RPMI8226 (cell line): ENCODE results near the gene IP6K2.

Experiments
- DNase-seq: peaks from one replicate; pipeline ENCODE4 v3.0.0-alpha.2; 2015

IP6K2 gene

GRCh38 chr3:48688032-48688736 is 28.8 kb downstream of the IP6K2 start:
- DNase-seq, result no peak

DNA sequence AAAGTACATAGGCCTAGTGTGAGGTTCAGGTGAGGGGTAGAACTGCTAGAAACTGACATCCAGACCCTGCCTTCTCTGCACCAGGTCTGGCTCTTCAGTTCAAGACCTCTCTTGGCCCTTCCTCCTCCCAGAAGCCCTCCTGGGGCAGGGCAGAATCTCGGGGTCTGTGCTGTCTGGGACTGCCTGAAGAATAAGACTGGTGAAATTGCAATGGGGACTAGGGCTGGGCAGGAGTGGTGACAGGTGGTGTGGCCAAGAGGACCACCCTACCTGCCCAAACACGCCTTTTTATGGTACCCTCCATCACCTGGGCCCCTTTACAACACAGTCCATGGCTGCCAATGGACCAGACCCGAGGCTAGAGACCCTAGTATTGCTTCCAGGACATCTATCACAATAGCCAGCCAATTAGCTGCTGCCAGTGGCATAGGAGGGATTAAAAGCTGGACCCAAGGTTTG is 29.8 kb downstream of the IP6K2 start:
- no peak for DNase-seq

- no peak for DNase-seq
Measured at GRCh38 chr3:48686538-48687219, 30.3 kb downstream of the IP6K2 start.

- peak; percentile 94 for DNase-seq
Measured at GRCh38 chr3:48685603-48686511, 31.2 kb downstream of the IP6K2 start, which contains the start of gene NCKIPSD. NCKIPSD (minus strand) TSS chr3:48685915; CDS start chr3:48685807, 108 bp downstream.

- no peak for DNase-seq
Measured at GRCh38 chr3:48685293-48685602, 31.8 kb downstream of the IP6K2 start.

DNA sequence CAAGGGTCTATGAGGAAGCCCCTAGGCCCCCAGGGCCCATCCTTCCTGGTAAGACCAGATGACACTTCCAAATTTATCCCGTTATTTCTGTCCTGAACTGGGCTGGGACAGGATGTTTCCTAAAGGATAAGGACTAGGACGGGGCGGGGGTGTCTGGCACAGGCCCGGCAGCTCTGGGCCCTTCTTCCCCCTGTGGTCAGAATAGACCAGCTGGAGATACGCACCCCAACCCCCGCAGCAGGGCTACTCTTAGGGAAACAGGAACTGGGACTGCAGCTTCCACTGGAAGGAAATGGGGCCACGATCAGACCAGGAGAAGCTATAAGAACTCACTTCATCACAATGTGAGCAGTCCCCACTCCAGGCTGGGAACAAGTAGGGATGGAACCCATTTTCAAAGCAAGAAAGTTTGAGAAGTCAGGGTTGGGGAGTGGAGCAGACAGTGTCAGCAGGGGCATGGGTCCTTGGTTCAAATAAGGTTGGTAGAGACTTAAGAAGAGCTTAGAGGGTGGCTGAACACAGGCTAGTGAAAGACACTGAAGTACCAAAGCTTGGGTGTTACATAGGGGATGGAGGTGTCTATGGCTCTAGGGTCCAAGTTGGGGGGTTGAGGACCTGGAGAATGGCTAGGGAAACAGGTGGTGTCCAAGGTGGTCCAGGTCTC is 32.4 kb downstream of the IP6K2 start:
- DNase-seq, result peak; percentile 40

DNA sequence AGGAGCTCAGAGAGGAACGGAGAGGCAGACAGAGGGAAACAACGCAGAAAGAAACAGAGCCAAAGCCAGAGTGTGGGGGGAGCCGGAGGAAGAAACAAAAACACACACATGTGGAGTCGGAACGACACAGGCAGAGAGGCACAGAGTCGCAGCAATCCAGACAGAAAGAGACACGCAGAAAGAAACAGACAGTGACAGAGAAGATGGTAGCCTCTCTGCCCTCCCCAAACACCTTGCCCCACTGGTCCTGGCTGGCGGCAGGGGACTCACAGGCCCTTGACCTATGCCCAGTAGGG is 33.0 kb downstream of the IP6K2 start:
- DNase-seq, result no peak

DNA sequence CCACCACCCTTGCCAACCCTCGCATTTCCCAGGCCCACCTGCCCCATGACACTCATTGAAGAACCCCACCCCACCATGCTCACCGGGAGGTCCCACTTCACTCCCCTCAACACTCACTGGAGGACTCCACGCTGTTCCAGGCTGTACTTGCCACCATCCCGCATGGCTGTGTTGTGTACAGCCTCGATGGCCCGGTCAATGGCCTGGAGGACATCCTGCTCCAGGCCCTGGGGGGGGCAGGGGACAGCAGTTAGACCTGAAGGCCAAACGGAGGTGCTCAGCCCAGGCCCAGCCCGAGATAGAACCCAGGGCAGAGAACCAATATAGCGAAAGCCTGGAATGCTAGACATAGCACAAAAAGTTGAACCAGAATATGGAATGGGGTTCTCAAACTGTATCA is 34.2 kb downstream of the IP6K2 start:
- no peak for DNase-seq

DNA sequence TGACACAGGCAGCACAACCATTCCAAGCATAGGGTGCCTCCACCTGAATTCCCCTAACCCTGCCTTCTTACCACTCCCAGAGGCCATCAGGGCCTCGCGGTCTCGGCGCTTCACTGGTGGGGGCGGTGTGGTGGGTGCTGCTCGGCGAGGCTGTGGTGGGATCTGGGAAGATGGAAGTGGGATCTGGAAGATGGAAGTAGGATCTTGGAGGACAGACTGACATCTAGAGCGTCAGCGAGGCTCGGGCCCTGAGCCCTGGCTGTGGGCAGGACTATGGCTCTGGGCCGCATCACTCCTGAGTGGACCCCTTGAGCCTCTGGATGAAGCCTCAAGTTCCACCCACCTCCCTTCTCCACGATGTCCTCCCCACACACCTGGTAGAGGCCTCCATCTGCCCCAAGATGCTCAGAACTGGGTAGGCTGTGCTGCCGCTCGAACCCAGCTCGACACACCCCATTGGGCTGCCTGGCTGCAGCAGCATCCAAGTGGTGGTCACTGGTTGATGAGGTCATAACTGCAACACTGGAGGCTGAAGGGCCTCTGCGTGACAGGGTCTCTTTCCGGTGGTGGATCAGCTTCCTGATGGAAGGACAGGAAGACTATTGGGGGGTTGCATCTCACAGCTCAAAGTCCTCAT is 34.9 kb downstream of the IP6K2 start:
- DNase-seq, result no peak

- no peak for DNase-seq
Measured at GRCh38 chr3:48681541-48681880, 35.5 kb downstream of the IP6K2 start.

GRCh38 chr3:48680811-48681540 is 36.0 kb downstream of the IP6K2 start:
- no peak for DNase-seq

DNA sequence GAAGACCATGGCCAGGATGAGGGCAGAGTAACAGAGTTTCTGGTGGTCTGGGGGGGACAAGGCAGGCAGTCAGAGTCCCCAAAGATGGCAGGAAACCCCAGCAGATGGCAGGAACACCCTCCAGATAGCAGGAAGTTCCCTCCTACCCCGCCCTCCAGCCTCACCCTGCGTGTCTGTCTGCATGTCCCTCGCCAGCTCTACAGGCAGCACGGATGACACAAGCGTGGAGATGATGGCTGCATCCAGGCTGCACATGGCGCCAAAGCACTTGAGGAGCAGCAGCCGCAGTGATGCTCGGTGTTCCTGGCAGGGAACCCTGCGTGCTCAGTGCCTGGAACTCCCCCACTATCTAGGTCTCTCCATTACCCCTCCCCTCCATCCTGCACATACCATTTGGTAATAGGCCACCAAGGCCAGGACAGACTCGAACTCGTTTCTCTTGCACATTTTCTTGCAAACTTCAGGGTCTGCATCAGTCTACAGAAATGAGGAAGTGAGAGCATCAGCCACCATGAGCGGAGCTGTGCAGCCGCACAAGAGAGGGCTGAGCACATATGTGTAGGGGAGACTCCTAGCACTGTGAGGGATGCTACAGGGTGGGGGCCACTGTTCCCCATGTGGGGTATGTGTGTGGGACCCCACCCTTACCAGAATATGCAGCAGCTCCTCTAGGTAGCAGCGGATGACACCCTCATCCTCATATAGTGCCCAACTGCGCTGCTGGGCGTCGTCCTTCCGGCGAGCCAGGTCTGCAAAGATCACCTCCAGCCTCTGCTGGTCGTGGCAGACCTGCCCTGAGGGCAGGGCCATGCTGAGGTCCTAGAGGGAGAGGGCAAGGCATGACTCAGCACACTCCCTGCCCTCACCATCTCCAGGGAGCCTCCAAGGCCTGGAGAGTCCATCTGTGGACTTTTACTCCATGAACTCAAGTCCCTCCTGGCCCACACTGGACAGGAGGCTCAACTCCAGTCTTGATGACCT is 37.3 kb downstream of the IP6K2 start:
- DNase-seq, result peak; percentile 51

GRCh38 chr3:48678566-48679380 is 38.2 kb downstream of the IP6K2 start:
- no peak for DNase-seq

DNA sequence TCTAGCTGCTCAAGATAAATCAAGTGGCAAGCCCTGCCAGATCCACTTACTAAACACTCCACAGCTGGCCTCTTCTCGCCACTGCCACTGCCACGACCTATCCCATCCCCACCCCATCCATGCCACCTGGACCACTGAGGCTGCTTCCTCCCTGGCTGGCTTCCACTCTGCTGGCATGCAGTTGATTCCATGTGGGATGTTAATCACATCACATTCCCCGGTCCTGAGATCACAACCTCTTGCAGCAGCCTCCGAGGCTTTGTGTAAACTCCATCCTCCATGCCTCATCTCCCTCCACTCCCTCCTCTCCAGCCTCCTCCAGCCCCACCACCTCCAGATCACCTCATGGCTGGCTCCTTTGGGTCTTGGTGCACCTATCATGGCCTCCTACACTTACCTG is 39.0 kb downstream of the IP6K2 start:
- no peak for DNase-seq

DNA sequence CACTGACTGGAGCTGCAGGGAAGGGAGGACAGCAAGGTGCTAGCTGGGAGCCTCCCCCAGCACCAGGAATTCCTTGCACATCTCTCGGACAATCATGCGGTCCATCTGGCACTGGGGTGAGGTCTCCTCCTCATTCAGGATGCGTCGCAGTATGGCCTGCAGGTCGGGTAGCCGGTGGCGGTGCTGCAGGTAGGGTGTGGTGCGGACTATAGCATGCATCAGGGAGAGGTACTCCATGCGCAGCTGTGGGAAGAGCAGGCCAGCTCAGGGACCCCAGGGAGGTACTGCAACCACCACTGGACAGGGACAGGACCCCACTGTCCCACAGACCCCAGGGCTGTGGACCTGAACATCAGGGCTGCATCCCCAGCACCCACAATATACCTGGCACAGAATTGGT is 42.5 kb downstream of the IP6K2 start:
- DNase-seq, result no peak

- DNase-seq, result no peak
Measured at GRCh38 chr3:48672522-48672921, 44.5 kb downstream of the IP6K2 start.

DNA sequence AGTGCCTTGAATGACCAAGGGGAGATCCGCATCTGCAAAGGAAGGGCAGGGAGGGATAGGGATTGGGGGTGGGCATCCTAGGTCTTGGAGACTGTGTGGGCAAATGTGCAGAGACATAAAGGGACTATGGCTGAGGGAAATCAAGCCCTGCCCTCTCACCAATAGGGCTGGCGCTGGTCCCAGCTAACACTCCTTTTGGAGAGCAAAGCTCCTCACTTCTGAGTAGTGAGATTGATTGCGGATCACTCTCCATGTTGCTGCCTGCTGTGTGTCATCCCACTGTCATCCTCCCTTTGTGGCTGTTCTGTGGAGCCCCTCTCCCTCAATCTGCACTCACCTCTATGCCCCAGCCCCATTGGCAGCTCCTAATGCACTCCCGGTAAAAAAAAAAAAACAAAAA is 52.1 kb downstream of the IP6K2 start:
- no peak for DNase-seq

GRCh38 chr3:48664313-48664644 is 52.7 kb downstream of the IP6K2 start:
- no peak for DNase-seq

DNA sequence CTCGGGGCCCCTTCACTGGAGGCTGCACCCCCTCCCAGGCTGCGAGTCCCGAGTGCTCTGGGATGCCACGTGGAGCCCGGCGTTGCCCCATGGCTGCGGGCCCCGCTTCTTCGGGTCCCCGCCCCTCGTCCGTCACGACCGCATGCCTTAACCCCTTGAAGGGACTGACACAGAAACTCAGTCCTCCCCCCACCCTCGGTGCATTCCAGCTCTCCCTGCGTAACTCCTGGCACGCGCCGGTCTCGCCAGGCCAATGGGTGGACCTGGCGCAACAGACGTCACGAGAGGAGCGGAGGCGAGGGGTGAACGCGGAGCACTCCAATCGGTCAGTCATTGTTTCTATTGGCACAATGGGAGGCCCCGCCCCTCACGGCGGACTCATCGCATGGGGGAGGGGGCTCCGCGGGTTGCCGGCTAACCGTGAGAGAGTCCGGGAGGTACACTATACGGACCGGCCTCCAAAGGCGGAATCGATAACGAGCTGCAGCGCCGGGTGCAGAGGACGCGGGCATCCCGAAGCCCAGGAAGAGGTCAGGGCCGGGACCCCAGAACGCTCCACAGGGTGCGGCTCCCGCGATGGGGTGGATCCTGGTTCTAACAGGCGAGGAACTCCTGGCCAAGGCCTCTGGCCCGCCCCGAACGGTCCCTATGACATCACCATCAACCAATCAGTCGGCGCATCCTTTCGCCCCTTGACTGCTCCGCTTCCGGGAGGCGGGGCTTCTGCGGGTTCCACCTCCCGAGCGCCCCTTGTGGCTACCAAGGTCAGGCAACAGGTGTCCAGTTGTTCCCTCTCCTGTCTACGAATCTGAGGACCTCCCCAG is 53.3 kb downstream of the IP6K2 start:
- DNase-seq, result peak; percentile 98
